Ovary (tissue), 10 donors: ENCODE results near the gene HMGN2. TPM values are rescaled to one million over a fixed set of nuclear protein-coding genes. Genes with fewer than 3 reads are reported as not detected.

ENCODE experiments used
- DNase-seq, 5 donors: peaks; one replicate each; pipeline ENCODE4 v3.0.0-alpha.2; 2019 to 2020
- H3K27ac ChIP-seq, 2 donors: fragments of 200-600 bp; one replicate each; pipeline versions ENCODE4 v1.5.1 to v1.8.0; 2019 to 2022
- H3K27me3 ChIP-seq: fragments of 200-600 bp; one replicate; pipeline ENCODE4 v1.8.0; 2022
- H3K36me3 ChIP-seq: fragments of 200-600 bp; sonication (generic); one replicate; pipeline ENCODE4 v1.5.1; 2019
- H3K4me1 ChIP-seq: one replicate; pipeline ENCODE4 v1.8.1; 2013; ENCODE audit warnings: mild to moderate bottlenecking, moderate library complexity; ENCODE audit not compliant: insufficient read depth
- H3K4me3 ChIP-seq: fragments of 200-600 bp; sonication (generic); one replicate; pipeline ENCODE4 v1.5.1; 2017
- H3K9me3 ChIP-seq, 2 donors: fragments of 200-600 bp in 1 of 2; sonication (generic) in 1 of 2; one replicate each; pipeline versions ENCODE4 v1.5.1 to v1.8.1; 2013 to 2019; ENCODE audit warnings: mild to moderate bottlenecking in 1 of 2, moderate library complexity in 1 of 2
- EP300 ChIP-seq: sonication (generic); formaldehyde crosslinking; IDR thresholded peaks from one replicate; pipeline ENCODE4 v1.6.1; 2017; ENCODE audit warnings: antibody characterized with exemption
- POLR2A ChIP-seq: fragments of 450-650 bp; IDR thresholded peaks from one replicate; pipeline ENCODE4 v1.6.1; 2017; ENCODE audit warnings: antibody characterized with exemption, mild to moderate bottlenecking, moderate library complexity
- WGBS, 3 donors: extraction: QIAGEN DNeasy Blood & Tissue Kit in 1 of 3; methylation state at CpG; one replicate each; pipeline versions ENCODE4 v1.1.5 to v1.1.7; 2013 to 2017; 5-methylcytosine and 5-hydroxymethylcytosine counted together
- intact Hi-C, 4 donors: fragments of 100-400 bp; cut with DNase I; formaldehyde crosslinking; loops; one replicate each; pipeline versions ENCODE4 v1.11.0 to v1.15.1; 2022 to 2023
- long read RNA-seq, 3 donors: library from polyadenylated mRNA in 2 of 3; unstranded in 2 of 3; transcript quantifications; one replicate each; pipeline ENCODE4 v2.0.0 and lab custom pipeline, GENCODE V29; 2021 to 2026
- polyA plus RNA-seq, 2 donors: library from polyadenylated mRNA; stranded (reverse); fragments of 200-250 nt in 1 of 2; fragments of 350-450 nt in 1 of 2; fragmentation: Illumina TruSeq in 1 of 2; extraction: RNeasy Lipid Tissue Mini Kit (QIAGEN cat#74804) in 1 of 2; gene quantifications; one replicate each; pipeline ENCODE4 v1.2.3, GENCODE V29; 2013 to 2014
- total RNA-seq, 7 donors: library from RNA; depleted of rRNA in 2 of 7; stranded (reverse); fragments of >200 nt in 2 of 7; fragmentation: NEBNext Ultra II Directional in 3 of 7; extraction: Animal tissue kit (Norgen Biotek cat#: 25700) in 3 of 7; gene quantifications; one replicate each; pipeline versions ENCODE4 v1.1.0 to v1.2.4, GENCODE V29; 2016 to 2023
- TF ChIP-seq, protein P1 (sequence below), 3 donors: fragments of 450-650 bp in 2 of 3; fragments of 200-600 bp in 1 of 3; IDR thresholded peaks; one replicate each; pipeline versions ENCODE4 v1.5.1 to v1.8.0; 2016 to 2022; ENCODE audit warnings: antibody characterized with exemption in 3 of 3, mild to moderate bottlenecking in 1 of 3
- donor health status: DM: no; HTN: no; CAD: no; lungs with moderate emphysema.
- donor health status: DM: no; HTN: no; CAD: no.
- donor health status: Bipolar disorder and iron deficiency.
- donor health status: DM: yes; HTN: yes; CAD: no.
- donor health status: DM: no; HTN: no; CAD: no.
- donor health status: DM: yes; HTN: yes; CAD: no.

The HMGN2 gene
- total RNA-seq (100 to 1,000 TPM; 199 to 504 (median 381) TPM), polyA plus RNA-seq (100 to 1,000 TPM; 608 to 609 TPM)
- long read RNA-seq, donor 1, transcript HMGN2-201 (6 exons, 1,191 nt), result major isoform, 916 of 981 reads
- long read RNA-seq, donor 1, transcript HMGN2-205 (5 exons, 952 nt), result minor isoform, 11 of 981 reads
- long read RNA-seq, donor 1, partial matches to known transcripts, result 12 of 981 reads
- long read RNA-seq, donor 1, other reads (novel, unspliced or antisense), result 34 of 981 reads
- long read RNA-seq, donor 2, transcript HMGN2-201 (6 exons, 1,191 nt), result major isoform, 318 of 365 reads
- long read RNA-seq, donor 2, transcript HMGN2-205 (5 exons, 952 nt), result minor isoform, 11 of 365 reads
- long read RNA-seq, donor 2, partial matches to known transcripts, result 17 of 365 reads
- long read RNA-seq, donor 2, other reads (novel, unspliced or antisense), result 12 of 365 reads
- long read RNA-seq, donor 3, transcript HMGN2-209 (2 exons, 1,496 nt), result minor isoform, 6 of 710 reads
- long read RNA-seq, donor 3, transcript HMGN2-202 (5 exons, 1,045 nt), result minor isoform, 6 of 710 reads
- long read RNA-seq, donor 3, transcript HMGN2-205 (5 exons, 952 nt), result minor isoform, 6 of 710 reads
- long read RNA-seq, donor 3, transcript HMGN2-201 (6 exons, 1,191 nt), result major isoform, 646 of 710 reads
- long read RNA-seq, donor 3, partial matches to known transcripts, result 27 of 710 reads
- long read RNA-seq, donor 3, other reads (novel, unspliced or antisense), result 16 of 710 reads

DNA sequence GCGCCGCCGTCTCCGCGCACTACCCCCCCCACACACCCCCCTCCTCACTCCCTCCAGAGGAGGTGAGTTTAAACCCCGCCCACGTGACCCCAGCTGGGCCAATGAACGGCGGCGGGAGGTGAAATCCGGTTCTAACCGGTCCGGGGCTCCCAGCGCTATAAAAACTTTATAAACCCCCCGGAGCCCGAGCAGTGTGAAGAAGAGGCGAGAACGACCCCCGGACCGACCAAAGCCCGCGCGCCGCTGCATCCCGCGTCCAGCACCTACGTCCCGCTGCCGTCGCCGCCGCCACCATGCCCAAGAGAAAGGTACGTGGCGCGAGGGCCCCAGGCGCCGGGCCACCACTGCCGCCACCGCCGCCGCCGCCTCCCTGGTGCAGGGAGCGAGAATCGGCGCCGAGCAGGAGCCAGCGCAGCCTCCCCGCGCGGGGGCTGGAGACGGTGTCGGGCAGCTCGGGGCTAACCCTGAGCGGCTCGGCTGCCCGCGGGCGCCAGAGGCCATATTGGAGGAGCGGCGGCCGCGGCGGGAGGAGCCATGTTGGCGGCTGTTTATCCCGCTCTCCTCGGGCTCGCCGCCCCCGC is at the start of gene HMGN2:
Gene HMGN2 (plus strand): TSS at position 121 of the 581 bp plus-strand sequence. CDS start 173 bp downstream, at position 294.
- intact Hi-C loops, result loop anchor here in 1 of 4 donors (5.0 kb wide), 1 partner anchor 40 kb away; the partner anchor contains the start of gene DHDDS
- peaks cover 8% of the 10 kb centered on the region for H3K4me1 ChIP-seq
- 0 to 1% (median 0%) methylated on average over 39 to 69 of the region's 69 CpGs for WGBS, 3 donors

DNA sequence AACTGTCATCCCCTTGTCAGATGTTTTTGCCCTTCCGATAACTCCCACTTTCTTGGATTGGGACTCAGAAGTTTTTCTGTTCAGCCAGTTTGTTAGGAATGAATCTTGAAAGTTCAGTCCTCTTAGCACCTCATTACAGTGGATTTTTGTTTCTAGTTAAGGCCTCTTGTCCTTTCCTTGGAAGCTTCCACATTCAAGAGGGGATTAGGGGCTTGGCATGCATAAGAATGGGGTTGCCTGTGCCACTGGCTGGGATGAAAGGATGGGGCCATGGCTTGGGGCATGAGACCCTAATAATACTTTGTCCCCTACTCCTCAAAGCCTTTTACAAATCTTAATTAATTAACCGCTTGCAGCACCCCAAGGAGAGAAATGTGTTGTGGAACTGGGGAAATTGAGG is 42.5 kb upstream of the HMGN2 start:
- Histone ChIP-seq H3K4me3 (no peak overlapping the region), H3K9me3 (no peaks in the 10 kb centered on the region), H3K27ac (no peak overlapping the region), H3K4me1 (peaks cover 2% of the 10 kb centered on the region), H3K36me3 (no peaks in the 10 kb centered on the region), H3K27me3 (no peaks in the 10 kb centered on the region)
- intact Hi-C loops, result loop anchor here in 1 of 4 donors (5.0 kb wide), 1 partner anchor 43 kb away; the partner anchor contains the start of gene HMGN2
- no peak for DNase-seq
- TF ChIP-seq EP300 (no peak), POLR2A (no peak)
- TF ChIP-seq, protein P1, sequence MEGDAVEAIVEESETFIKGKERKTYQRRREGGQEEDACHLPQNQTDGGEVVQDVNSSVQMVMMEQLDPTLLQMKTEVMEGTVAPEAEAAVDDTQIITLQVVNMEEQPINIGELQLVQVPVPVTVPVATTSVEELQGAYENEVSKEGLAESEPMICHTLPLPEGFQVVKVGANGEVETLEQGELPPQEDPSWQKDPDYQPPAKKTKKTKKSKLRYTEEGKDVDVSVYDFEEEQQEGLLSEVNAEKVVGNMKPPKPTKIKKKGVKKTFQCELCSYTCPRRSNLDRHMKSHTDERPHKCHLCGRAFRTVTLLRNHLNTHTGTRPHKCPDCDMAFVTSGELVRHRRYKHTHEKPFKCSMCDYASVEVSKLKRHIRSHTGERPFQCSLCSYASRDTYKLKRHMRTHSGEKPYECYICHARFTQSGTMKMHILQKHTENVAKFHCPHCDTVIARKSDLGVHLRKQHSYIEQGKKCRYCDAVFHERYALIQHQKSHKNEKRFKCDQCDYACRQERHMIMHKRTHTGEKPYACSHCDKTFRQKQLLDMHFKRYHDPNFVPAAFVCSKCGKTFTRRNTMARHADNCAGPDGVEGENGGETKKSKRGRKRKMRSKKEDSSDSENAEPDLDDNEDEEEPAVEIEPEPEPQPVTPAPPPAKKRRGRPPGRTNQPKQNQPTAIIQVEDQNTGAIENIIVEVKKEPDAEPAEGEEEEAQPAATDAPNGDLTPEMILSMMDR (IDR thresholded peaks at IDR 0.05), result no peak
- 85 to 93% (median 89%) methylated on average over 2 of the region's 2 CpGs for WGBS, 3 donors

More for the DNA sequence above, at the start of gene HMGN2:
- Histone ChIP-seq H3K36me3 (no peaks in the 10 kb centered on the region), H3K27ac (peak within 1 kb of the TSS; percentile 97 to 100), H3K9me3 (no peaks in the 10 kb centered on the region), H3K4me3 (peak within 1 kb of the TSS; percentile 99), H3K27me3 (no peaks in the 10 kb centered on the region)
- TF ChIP-seq, protein P1 (IDR thresholded peaks at IDR 0.05), result peak in 2 of 3 donors; percentile 6 to 20
- no peak for TF ChIP-seq EP300
- peak; percentile 86 for TF ChIP-seq POLR2A
- DNase-seq, result peak; percentile 93 to 96 (median 95)

DNA sequence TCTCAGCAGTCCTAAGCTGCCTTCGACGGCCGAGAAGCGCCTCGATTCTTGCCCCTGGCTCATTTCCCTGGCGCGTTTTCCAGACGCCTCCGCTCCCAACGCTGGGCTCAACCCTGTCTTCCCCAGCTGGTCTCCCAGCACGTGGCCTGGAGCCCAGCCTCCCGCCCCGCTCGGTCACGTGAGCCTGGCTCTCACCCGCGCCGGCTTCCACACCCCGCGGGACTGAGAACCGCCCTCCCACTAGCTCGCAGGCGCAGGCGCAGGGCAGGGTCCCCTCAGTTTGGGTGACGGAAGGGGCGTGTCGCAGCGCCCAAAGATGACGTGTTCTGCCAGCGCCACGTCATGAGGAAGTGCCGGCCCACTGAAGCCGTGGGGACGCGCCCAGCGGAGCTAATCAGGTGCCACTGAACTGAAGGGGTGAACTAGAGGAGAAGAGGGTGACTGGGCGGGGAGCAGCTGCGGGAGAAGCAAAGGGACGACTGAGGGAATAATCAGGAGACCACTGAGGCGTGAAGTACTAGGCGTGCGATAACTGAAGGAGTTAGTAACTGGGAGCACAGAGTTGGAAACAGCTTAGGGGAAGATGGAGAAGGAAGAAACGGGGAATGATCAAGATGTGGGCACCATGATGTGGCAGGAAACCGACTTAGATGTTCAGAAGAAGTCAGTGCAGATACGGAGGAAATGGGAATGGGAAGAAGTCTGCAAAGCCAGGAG is 40.1 kb upstream of the HMGN2 start, which contains the start of gene DHDDS:
Gene DHDDS (plus strand): TSS at position 343 of the 717 bp plus-strand sequence. CDS start 625 bp downstream, outside the sequence.
- WGBS, 3 donors, result 0% methylated on average over 45 of the region's 45 CpGs

More for the DNA sequence above, 40.1 kb upstream of the HMGN2 start, which contains the start of gene DHDDS:
- peaks cover 2% of the 10 kb centered on the region for H3K4me1 ChIP-seq
- TF ChIP-seq, protein P1 (IDR thresholded peaks at IDR 0.05), result no peak
- TF ChIP-seq POLR2A (peak; percentile 80), EP300 (no peak)
- DNase-seq, result peak; percentile 98 to 99 (median 99)
- no peaks in the 10 kb centered on the region for H3K9me3 ChIP-seq
- H3K36me3 ChIP-seq, result no peaks in the 10 kb centered on the region
- H3K27ac ChIP-seq, result peak within 1 kb of the TSS in 1 of 2 donors; percentile 67
- peak within 1 kb of the TSS; percentile 38 for H3K4me3 ChIP-seq
- intact Hi-C loops, result loop anchor here in 1 of 4 donors (5.0 kb wide), 1 partner anchor 40 kb away; the partner anchor contains the start of gene HMGN2
- no peaks in the 10 kb centered on the region for H3K27me3 ChIP-seq
